ENCODE measurements around the gene RHBDL2. TPM values are rescaled to one million over a fixed set of nuclear protein-coding genes. Genes with fewer than 3 reads are reported as not detected.

RHBDL2 gene
- total and polyA plus RNA-seq, 2 of the 4 experiments (the other 2 are of a cell fraction): 0.36 to 0.38 TPM

DNA sequence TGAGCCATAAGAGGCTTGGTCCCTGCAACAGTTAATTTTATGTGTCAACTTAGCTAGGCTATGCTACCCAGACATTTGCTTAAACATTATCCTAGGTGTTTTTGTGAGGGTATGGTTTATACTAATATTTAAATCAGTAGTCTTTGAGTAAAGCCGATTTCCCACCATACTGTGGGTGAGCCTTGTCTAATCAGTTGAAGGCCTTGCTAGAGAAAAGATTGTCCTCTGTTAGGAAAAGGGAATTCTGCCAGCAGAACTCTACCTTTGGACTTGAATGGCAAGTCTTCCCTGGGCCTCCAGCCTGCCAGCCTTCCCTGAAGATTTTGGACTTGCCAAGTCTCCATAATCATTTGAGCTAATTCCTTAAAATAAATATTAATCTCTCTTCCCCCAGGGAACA is 23.9 kb downstream of the RHBDL2 start:
- BruUV-seq (replicated peaks): no TSS peak
- Histone ChIP-seq H2BK120ac (ENCODE audit: low read depth, low read length) (no peak overlapping the region), H2AK9ac (replicated peaks; ENCODE audit: low read depth, low read length, poor library complexity) (no peak overlapping the region), H2BK5ac (ENCODE audit: low read depth, low read length, poor library complexity, severe bottlenecking) (no peak overlapping the region), H3K14ac (replicated peaks; ENCODE audit: low read depth, low read length) (no peak overlapping the region), H2AFZ (replicated peaks; ENCODE audit: low read length, poor library complexity) (no peak overlapping the region), H2AK5ac (ENCODE audit: low read depth, low read length) (no peak overlapping the region), H3K4ac (ENCODE audit: low read depth, low read length) (no peak overlapping the region), H3K56ac (ENCODE audit: extremely low read depth, insufficient read depth, low read length) (no peak overlapping the region), H3K4me3 (ENCODE audit: insufficient read depth, low read depth, low read length) (no peak overlapping the region), H3K9me1 (ENCODE audit: insufficient read depth, low read length) (no peaks in the 10 kb centered on the region; the same call in 1 of the 2 replicates), H3K4me2 (ENCODE audit: low read depth, low read length) (no peak overlapping the region), H4K8ac (ENCODE audit: low read depth in 2 of 2, low read length in 2 of 2) (no peak overlapping the region), H2BK15ac (ENCODE audit: low read depth, low read length) (no peak overlapping the region), H3K9me3 (ENCODE audit: control insufficient read depth, insufficient read depth, low read length) (no peaks in the 10 kb centered on the region), H3K27me3 (ENCODE audit: control insufficient read depth, insufficient read depth, low read length) (no peaks in the 10 kb centered on the region), H3K27ac (ENCODE audit: insufficient read depth, low read length) (no peak overlapping the region), H3K79me1 (ENCODE audit: low read depth in 1 of 2, low read length in 2 of 2) (no peaks in the 10 kb centered on the region), H3K9ac (ENCODE audit: low read depth, low read length) (no peak overlapping the region), H2BK20ac (ENCODE audit: low read depth, low read length) (no peak overlapping the region), H3K23ac (ENCODE audit: low read depth, low read length) (no peak overlapping the region), H4K91ac (ENCODE audit: insufficient read depth, low read depth, low read length) (no peak overlapping the region), H3K4me1 (ENCODE audit: control insufficient read depth, insufficient read depth, low read length) (no peaks in the 10 kb centered on the region), H4K20me1 (ENCODE audit: insufficient read depth, low read length) (no peaks in the 10 kb centered on the region), H3K36me3 (ENCODE audit: control insufficient read depth, insufficient read depth, low read length) (no peaks in the 10 kb centered on the region), H4K5ac (ENCODE audit: low read depth, low read length) (no peak overlapping the region), H3K18ac (ENCODE audit: low read depth, low read length) (no peak overlapping the region)
- no peak for TF ChIP-seq MXI1 (IDR thresholded peaks at IDR 0.05; ENCODE audit: borderline replicate concordance, low read depth, low read length)
- ChIA-PET POLR2A (ENCODE audit: unreplicated experiment) (no interaction called here), CTCF (no interaction called here)
- intact Hi-C loops (cut with micrococcal nuclease): no loop called here
- dilution Hi-C loops (cut with HindIII; ENCODE audit: low sequenced_read_pairs, unreplicated experiment): no loop called here
- ATAC-seq (ENCODE audit: low read depth): no peak
- WGBS, 2 experiments (ENCODE audit: extremely low coverage in 2 of 2, insufficient read length in 1 of 2): no CpG with 5 or more reads among the region's 1 CpG
- DNase-seq: no peak
- in situ Hi-C loops (cut with MboI; ENCODE audit: low sequenced_read_pairs): no loop called here

All from IMR-90 (cell line).